HepG2 (cell line): ENCODE data around the gene CCDC97. TPM values are rescaled to one million over a fixed set of nuclear protein-coding genes. Genes with fewer than 3 reads are reported as not detected.

ENCODE experiments used
- AGO2 ChIP-seq: fragments of 200-400 bp; formaldehyde crosslinking; optimal IDR thresholded peaks from 2 replicates; pipeline ENCODE3; 2017; ENCODE audit warnings: mild to moderate bottlenecking, low read depth, low read length, moderate library complexity
- CHD2 ChIP-seq: IDR thresholded peaks from 2 replicates; pipeline ENCODE4 v1.6.1; 2011; ENCODE audit warnings: low read depth, low read length, improper control_type of control experiment
- FOXM1 ChIP-seq: sonication (generic); formaldehyde crosslinking; IDR thresholded peaks from 2 replicates; pipeline ENCODE4 v1.5.0; 2020; ENCODE audit warnings: missing genetic modification reagents
- HNRNPL ChIP-seq: fragments of 200-400 bp; formaldehyde crosslinking; IDR thresholded peaks from 2 replicates; pipeline ENCODE4 v1.6.1; 2017; ENCODE audit warnings: mild to moderate bottlenecking, low read depth, low read length
- LCORL ChIP-seq, 2 experiments: fragments of 450-650 bp in 1 of 2; sonication (generic) in 1 of 2; formaldehyde crosslinking in 1 of 2; IDR thresholded peaks; 2 replicates each; pipeline versions ENCODE4 v1.5.0 to v1.6.1; 2017 to 2020; ENCODE audit warnings: antibody characterized with exemption in 1 of 2, missing genetic modification reagents in 1 of 2
- ZBTB7A ChIP-seq: sonication (generic); formaldehyde crosslinking; IDR thresholded peaks from 2 replicates; pipeline ENCODE4 v1.8.0; 2022; ENCODE audit warnings: mild to moderate bottlenecking, missing genetic modification reagents
- ZBTB7B ChIP-seq: sonication (generic); formaldehyde crosslinking; IDR thresholded peaks from 2 replicates; pipeline ENCODE4 v1.4.0; 2020; ENCODE audit warnings: missing genetic modification reagents
- ZFX ChIP-seq: sonication (generic); formaldehyde crosslinking; IDR thresholded peaks from 2 replicates; pipeline ENCODE4 v1.4.0; 2020; ENCODE audit warnings: mild to moderate bottlenecking, low read depth, missing genetic modification reagents, moderate library complexity
- ZMAT3 ChIP-seq: sonication (generic); formaldehyde crosslinking; conservative IDR thresholded peaks from 2 replicates; pipeline ENCODE4 v1.7.0; 2021; ENCODE audit warnings: missing genetic modification reagents
- ZNF263 ChIP-seq: sonication (generic); formaldehyde crosslinking; IDR thresholded peaks from 2 replicates; pipeline ENCODE4 v1.4.0; 2020; ENCODE audit warnings: missing genetic modification reagents
- ZNF550 ChIP-seq: sonication (generic); formaldehyde crosslinking; IDR thresholded peaks from 2 replicates; pipeline ENCODE4 v1.4.0; 2020; ENCODE audit warnings: mild to moderate bottlenecking, missing genetic modification reagents, borderline replicate concordance
- ZNF672 ChIP-seq: sonication (generic); formaldehyde crosslinking; IDR thresholded peaks from 2 replicates; pipeline ENCODE4 v1.8.1; 2022; ENCODE audit warnings: missing genetic modification reagents
- polyA plus RNA-seq, 8 experiments: library from polyadenylated mRNA; depleted of rRNA in 3 of 8; stranded (reverse) in 7 of 8; unstranded in 1 of 8; fragments of >200 nt; fragmentation: Illumina TruSeq in 4 of 8; extraction: Trizol in 4 of 8; gene quantifications; 2 replicates each; pipeline versions ENCODE4 v1.2.1 to v1.2.3, GENCODE V29; 2011 to 2016; ENCODE audit warnings: low read depth in 4 of 8, missing spikeins in 1 of 8, mixed read lengths in 1 of 8; ENCODE audit not compliant: insufficient read depth in 1 of 8
- total RNA-seq, 5 experiments: library from RNA; depleted of rRNA; stranded (reverse); fragments of >200 nt; fragmentation: Illumina TruSeq; extraction: Trizol; gene quantifications; 2 replicates each; pipeline ENCODE4 v1.2.3, GENCODE V29; 2016; ENCODE audit warnings: low read depth in 1 of 5
- TF ChIP-seq, protein P1 (sequence below): conservative IDR thresholded peaks from 2 replicates; pipeline ENCODE4 v1.6.1; 2018; ENCODE audit warnings: missing genetic modification reagents
- TF ChIP-seq, protein P2 (sequence below): sonication (generic); formaldehyde crosslinking; IDR thresholded peaks from 2 replicates; pipeline ENCODE4 v1.4.0; 2020; ENCODE audit warnings: mild to moderate bottlenecking, missing genetic modification reagents
- TF ChIP-seq, protein P3 (sequence below): sonication (generic); formaldehyde crosslinking; IDR thresholded peaks from 2 replicates; pipeline ENCODE4 v1.8.0; 2022; ENCODE audit warnings: missing genetic modification reagents, mild to moderate bottlenecking, moderate library complexity, borderline replicate concordance
- TF ChIP-seq, protein P4 (sequence below): sonication (generic); formaldehyde crosslinking; IDR thresholded peaks from 2 replicates; pipeline ENCODE4 v1.5.0; 2020; ENCODE audit warnings: mild to moderate bottlenecking, missing genetic modification reagents, borderline replicate concordance

The CCDC97 gene
- total and polyA plus RNA-seq, 2 of the 13 experiments (the other 11 are each of a cell fraction or from before 2014, with no cell fraction given), result 6.2 to 7.3 TPM

DNA sequence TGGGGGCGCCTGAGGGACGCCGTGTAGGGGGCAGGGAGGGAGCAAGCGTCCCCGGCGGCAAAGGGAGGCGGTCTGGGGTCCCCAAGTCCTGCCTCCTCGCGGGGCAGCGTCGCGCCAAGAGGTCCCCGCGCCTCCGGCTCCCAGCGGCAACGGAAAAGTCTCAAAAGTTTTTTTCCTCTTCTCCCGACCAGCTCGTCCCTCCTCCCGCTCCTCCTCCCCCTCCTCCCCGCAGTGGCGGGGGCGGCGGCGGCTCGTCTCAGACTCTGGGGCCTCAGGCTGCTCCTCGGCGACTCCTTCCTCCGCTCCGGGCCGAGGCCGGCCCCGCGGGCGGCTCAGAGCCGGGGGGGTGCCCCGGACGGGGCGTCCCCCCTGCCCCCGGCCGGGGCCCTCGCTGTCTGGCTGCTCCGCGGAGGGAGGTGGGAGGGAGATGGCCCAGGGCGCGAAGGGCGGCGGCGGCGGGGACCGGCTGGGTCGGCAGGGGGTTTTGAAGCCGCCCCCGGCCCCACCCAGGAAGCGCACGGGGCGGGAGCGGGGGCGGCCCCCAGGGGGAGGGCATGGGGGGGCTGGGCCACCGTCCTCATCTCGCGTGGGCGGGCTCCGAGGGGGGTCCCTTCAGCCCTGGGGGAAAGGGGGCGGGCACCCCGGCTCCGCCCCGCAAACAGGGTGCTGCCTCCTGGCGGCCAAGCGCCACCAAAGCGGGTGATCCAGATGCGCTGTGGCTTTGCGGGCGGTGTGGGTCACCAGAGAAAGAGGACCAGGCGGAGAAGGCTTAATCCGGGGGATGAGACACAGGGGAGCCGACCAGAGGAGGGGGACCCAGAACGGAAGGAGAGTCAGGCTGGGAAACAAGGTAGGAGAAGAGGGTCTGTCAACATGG, 43.7 kb downstream of the CCDC97 start, which contains the start of gene TGFB1 (continued):
- no peak for TF ChIP-seq LCORL (IDR thresholded peaks at IDR 0.05)
- TF ChIP-seq LCORL (CRISPR knock-in tag; IDR thresholded peaks at IDR 0.05), result no peak
- peak; percentile 71; the same call in 1 of the 2 replicates for TF ChIP-seq CHD2
- TF ChIP-seq HNRNPL, result 0 out of 2 replicates have a peak, but pooled peaks have one; percentile 25
- TF ChIP-seq, protein P1, sequence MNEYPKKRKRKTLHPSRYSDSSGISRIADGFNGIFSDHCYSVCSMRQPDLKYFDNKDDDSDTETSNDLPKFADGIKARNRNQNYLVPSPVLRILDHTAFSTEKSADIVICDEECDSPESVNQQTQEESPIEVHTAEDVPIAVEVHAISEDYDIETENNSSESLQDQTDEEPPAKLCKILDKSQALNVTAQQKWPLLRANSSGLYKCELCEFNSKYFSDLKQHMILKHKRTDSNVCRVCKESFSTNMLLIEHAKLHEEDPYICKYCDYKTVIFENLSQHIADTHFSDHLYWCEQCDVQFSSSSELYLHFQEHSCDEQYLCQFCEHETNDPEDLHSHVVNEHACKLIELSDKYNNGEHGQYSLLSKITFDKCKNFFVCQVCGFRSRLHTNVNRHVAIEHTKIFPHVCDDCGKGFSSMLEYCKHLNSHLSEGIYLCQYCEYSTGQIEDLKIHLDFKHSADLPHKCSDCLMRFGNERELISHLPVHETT (CRISPR knock-in tag), result 0 out of 2 replicates have a peak, but pooled peaks have one; percentile 6
- TF ChIP-seq ZFX, result 0 out of 2 replicates have a peak, but pooled peaks have one; percentile 39
- 0 out of 2 replicates have a peak, but pooled peaks have one; percentile 63 for TF ChIP-seq ZMAT3 (CRISPR knock-in tag)
- TF ChIP-seq, protein P2, sequence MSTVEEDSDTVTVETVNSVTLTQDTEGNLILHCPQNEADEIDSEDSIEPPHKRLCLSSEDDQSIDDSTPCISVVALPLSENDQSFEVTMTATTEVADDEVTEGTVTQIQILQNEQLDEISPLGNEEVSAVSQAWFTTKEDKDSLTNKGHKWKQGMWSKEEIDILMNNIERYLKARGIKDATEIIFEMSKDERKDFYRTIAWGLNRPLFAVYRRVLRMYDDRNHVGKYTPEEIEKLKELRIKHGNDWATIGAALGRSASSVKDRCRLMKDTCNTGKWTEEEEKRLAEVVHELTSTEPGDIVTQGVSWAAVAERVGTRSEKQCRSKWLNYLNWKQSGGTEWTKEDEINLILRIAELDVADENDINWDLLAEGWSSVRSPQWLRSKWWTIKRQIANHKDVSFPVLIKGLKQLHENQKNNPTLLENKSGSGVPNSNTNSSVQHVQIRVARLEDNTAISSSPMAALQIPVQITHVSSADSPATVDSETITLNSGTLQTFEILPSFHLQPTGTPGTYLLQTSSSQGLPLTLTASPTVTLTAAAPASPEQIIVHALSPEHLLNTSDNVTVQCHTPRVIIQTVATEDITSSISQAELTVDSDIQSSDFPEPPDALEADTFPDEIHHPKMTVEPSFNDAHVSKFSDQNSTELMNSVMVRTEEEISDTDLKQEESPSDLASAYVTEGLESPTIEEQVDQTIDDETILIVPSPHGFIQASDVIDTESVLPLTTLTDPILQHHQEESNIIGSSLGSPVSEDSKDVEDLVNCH (CRISPR knock-in tag), result no peak
- TF ChIP-seq FOXM1 (CRISPR knock-in tag), result no peak
- TF ChIP-seq, protein P3, sequence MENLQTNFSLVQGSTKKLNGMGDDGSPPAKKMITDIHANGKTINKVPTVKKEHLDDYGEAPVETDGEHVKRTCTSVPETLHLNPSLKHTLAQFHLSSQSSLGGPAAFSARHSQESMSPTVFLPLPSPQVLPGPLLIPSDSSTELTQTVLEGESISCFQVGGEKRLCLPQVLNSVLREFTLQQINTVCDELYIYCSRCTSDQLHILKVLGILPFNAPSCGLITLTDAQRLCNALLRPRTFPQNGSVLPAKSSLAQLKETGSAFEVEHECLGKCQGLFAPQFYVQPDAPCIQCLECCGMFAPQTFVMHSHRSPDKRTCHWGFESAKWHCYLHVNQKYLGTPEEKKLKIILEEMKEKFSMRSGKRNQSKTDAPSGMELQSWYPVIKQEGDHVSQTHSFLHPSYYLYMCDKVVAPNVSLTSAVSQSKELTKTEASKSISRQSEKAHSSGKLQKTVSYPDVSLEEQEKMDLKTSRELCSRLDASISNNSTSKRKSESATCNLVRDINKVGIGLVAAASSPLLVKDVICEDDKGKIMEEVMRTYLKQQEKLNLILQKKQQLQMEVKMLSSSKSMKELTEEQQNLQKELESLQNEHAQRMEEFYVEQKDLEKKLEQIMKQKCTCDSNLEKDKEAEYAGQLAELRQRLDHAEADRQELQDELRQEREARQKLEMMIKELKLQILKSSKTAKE (CRISPR knock-in tag), result 0 out of 2 replicates have a peak, but pooled peaks have one; percentile 13
- peak; percentile 55; the same call in 1 of the 2 replicates for TF ChIP-seq ZBTB7A
- peak; percentile 99 for TF ChIP-seq ZNF263 (CRISPR knock-in tag)
- peak; percentile 90 for TF ChIP-seq ZBTB7B (CRISPR knock-in tag)
- TF ChIP-seq ZNF550 (CRISPR knock-in tag), result 0 out of 2 replicates have a peak, but pooled peaks have one; percentile 57
- TF ChIP-seq AGO2, result peak; percentile 71
- no peak for TF ChIP-seq ZNF672 (CRISPR knock-in tag)
- TF ChIP-seq, protein P4, sequence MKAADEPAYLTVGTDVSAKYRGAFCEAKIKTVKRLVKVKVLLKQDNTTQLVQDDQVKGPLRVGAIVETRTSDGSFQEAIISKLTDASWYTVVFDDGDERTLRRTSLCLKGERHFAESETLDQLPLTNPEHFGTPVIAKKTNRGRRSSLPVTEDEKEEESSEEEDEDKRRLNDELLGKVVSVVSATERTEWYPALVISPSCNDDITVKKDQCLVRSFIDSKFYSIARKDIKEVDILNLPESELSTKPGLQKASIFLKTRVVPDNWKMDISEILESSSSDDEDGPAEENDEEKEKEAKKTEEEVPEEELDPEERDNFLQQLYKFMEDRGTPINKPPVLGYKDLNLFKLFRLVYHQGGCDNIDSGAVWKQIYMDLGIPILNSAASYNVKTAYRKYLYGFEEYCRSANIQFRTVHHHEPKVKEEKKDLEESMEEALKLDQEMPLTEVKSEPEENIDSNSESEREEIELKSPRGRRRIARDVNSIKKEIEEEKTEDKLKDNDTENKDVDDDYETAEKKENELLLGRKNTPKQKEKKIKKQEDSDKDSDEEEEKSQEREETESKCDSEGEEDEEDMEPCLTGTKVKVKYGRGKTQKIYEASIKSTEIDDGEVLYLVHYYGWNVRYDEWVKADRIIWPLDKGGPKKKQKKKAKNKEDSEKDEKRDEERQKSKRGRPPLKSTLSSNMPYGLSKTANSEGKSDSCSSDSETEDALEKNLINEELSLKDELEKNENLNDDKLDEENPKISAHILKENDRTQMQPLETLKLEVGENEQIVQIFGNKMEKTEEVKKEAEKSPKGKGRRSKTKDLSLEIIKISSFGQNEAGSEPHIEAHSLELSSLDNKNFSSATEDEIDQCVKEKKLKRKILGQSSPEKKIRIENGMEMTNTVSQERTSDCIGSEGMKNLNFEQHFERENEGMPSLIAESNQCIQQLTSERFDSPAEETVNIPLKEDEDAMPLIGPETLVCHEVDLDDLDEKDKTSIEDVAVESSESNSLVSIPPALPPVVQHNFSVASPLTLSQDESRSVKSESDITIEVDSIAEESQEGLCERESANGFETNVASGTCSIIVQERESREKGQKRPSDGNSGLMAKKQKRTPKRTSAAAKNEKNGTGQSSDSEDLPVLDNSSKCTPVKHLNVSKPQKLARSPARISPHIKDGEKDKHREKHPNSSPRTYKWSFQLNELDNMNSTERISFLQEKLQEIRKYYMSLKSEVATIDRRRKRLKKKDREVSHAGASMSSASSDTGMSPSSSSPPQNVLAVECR (CRISPR knock-in tag), result peak; percentile 43; the same call in 1 of the 2 replicates
